HG03457 (cell line): Measurements from ENCODE around the gene ZNF81.
"Not testable (repeated sequence)": the region's sequence is repeated elsewhere in the genome, so short reads cannot be mapped to it uniquely, and the experiment has no call there.

Experiments used
- ATAC-seq: cut with Tn5 transposase; IDR thresholded peaks from one replicate; pipeline ENCODE4 v1.9.1; 2021; ENCODE audit warnings: moderate number of reproducible peaks; ENCODE audit not compliant: unreplicated experiment

The ZNF81 gene

DNA sequence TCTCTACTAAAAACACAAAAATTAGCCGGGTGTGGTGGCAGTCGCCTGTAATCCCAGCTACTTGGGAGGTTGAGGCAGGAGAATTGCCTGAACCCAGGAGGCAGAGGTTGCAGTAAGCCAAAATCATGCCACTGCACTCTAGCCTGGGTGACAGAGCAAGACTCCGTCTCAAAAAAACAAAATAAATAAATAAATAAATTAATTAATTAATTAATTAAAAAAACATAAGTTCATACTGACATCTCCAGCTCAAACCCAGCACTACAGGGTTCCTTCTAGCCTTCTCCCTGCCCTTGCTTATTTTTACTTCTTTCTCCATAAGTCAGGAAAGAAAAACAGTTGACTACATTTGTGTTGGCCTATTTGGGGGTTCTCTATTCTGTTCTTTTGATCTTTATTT lies 95.3 kb downstream of the ZNF81 start:
- ATAC-seq, result not testable (repeated sequence)

GRCh38 chrX:47933946-47934345 lies 97.2 kb downstream of the ZNF81 start:
- ATAC-seq, result no peak

- no peak for ATAC-seq
Measured at GRCh38 chrX:47936224-47936939, 99.7 kb downstream of the ZNF81 start.

- no peak for ATAC-seq
Measured at GRCh38 chrX:47936940-47937317, 100.2 kb downstream of the ZNF81 start.

- ATAC-seq, result no peak
Measured at GRCh38 chrX:47940448-47940847, 103.7 kb downstream of the ZNF81 start.

DNA sequence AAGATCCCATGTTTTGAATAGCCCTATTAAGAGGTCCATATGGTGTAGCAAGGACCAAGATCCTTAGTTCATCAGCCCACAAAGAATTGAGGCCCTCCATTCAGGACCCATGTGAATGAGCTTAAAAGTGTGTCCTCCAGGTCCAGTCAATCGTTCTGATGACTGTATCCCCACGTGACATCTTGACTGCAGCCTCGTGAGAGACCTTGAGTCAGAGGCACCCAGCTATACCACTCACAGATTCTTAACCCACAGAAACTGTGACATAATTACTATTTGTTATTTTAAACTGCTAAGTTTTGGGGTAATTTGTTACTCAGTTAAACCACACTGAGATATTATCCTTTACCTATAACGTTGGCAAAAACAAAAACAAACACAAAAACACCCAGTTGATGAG lies 104.7 kb downstream of the ZNF81 start:
- no peak for ATAC-seq

GRCh38 chrX:47955295-47955694 lies 118.6 kb downstream of the ZNF81 start:
- ATAC-seq, result not testable (repeated sequence)

DNA sequence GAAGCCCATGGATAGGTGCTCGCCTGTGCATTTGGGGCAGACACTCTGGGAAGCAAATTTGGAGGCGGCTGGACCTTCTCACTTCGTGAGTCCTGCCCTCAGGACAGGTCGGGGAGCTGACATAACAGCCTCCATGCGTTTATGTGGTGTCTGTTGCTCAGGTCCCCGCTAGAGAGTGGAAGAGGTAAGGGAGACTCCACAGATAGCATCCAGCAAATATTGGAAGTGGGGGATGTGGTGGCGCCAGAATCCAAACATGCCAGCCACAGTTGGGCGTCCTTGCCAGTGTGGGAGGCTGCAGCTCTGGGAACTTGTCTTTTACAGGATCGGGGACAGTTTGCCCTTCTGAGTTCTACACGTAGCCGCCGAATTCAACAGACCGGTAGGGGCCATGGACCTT lies 119.3 kb downstream of the ZNF81 start:
- no peak for ATAC-seq

DNA sequence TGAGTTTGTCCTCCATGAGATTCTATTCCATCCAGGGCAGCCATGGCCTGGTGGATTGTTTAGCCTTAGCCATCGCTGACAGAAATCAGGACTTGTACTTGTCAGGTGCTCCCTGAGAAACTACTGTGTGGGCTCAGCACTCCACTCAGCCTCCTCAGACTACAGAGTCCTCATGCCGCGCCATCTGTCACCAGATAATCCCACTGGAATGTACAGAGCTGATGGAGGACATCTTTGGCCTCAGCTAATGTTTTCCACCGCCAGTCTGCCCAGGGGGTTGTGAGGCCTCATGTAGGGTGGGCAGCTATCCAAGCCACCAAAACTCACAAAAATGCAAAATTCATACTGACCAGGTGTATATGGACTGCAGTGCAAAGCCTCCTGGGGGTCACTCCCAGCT lies 121.5 kb downstream of the ZNF81 start:
- not testable (repeated sequence) for ATAC-seq

GRCh38 chrX:47958761-47959342 lies 122.2 kb downstream of the ZNF81 start:
- ATAC-seq, result no peak

DNA sequence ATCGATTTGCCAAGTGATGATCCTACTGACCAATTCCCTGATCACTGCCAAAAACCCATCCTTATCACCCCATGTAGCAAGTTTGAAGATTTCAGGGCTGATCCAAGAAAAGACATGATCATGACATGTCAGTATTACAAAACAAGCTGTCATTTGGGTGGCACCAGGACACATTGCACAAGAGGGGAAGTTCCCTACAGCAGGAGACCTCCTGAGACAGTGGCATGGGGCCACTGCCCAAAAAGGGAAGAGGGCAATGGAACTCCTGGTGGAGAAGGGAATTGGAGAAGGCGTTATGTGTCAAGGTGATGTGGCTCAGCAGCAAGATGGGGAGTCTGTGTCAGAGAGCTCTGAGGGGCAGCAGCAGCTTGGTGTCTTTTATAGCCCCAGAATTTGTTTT lies 123.7 kb downstream of the ZNF81 start:
- ATAC-seq, result no peak

DNA sequence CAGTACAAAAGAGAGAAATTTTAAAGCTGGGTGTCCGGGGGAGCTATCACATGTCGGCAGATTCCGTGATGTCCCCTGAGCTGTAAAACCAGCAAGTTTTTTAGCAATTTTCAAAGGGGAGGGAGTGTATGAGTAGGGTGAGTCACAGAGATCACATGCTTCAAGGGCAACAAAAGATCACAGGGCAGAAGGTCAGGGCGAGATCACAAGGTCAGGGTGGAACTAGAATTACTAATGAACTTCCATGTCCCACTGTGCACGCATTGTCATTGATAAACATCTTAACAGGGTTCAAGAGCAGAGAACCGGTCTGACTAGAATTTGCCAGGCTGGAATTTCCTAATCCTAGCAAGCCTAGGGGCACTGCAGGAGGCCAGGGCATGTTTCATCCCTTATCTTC lies 125.1 kb downstream of the ZNF81 start:
- ATAC-seq, result not testable (repeated sequence)

DNA sequence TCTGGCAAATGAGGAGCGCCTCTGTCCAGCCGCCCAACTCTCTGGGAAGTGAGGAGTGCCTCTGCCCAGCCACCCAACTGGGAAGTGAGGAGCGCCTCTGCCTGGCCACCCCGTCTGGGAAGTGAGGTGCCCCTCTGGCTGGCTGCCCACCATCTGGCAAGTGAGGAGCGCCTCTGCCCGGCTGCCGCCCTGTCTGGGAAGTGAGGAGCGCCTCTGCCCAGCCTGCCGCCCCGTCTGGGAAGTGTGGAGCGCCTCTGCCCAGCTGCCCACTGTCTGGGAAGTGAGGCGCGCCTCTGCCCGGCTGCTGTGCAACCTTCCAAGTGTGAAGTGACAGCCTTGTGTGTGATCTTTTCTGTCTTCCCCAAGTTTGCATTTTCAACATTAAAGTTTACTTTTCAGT lies 128.8 kb downstream of the ZNF81 start:
- not testable (repeated sequence) for ATAC-seq
